ENCODE data around the gene KRTAP9-4. TPM values are rescaled to one million over a fixed set of nuclear protein-coding genes. Genes with fewer than 3 reads are reported as not detected.
"Not testable (repeated sequence)": the region's sequence is repeated elsewhere in the genome, so short reads cannot be mapped to it uniquely, and the experiment has no call there.

The KRTAP9-4 gene
- total RNA-seq, 3 donors from 2014 or later: not detected

- Histone ChIP-seq H3K9me3 (no peaks in the 10 kb centered on the region), H3K4me1 (ENCODE audit: low read depth) (no peaks in the 10 kb centered on the region), H3K36me3 (ENCODE audit: low read depth) (no peaks in the 10 kb centered on the region), H3K4me3 (no peak within 1 kb of the TSS)
- intact Hi-C loops (cut with DNase I, micrococcal nuclease): no loop called here
- ATAC-seq (no peak), DNase-seq (no peak)
- TF ChIP-seq CTCF (IDR thresholded peaks at IDR 0.05): no peak
These were observed 15.6 kb downstream of the KRTAP9-4 start, which contains the start of gene KRTAP9-6 for GRCh38 chr17:41265078-41265477. Gene KRTAP9-6 (plus strand): TSS chr17:41265378. CDS start chr17:41265378, 0 bp downstream.

- no peak for TF ChIP-seq CTCF (IDR thresholded peaks at IDR 0.05)
- intact Hi-C loops (cut with DNase I, micrococcal nuclease): no loop called here
- no peak for ATAC-seq
- no peak for DNase-seq
- Histone ChIP-seq H3K4me1 (ENCODE audit: low read depth) (no peaks in the 10 kb centered on the region), H3K9me3 (no peaks in the 10 kb centered on the region), H3K4me3 (no peak overlapping the region), H3K36me3 (ENCODE audit: low read depth) (no peaks in the 10 kb centered on the region)
These were observed 18.2 kb downstream of the KRTAP9-4 start for GRCh38 chr17:41267711-41268110.

- not testable (repeated sequence) for ATAC-seq, DNase-seq
These were observed 21.8 kb downstream of the KRTAP9-4 start for GRCh38 chr17:41271323-41271722.

GRCh38 chr17:41271858-41272257 is 22.4 kb downstream of the KRTAP9-4 start:
- H3K36me3 ChIP-seq (ENCODE audit: low read depth): no peaks in the 10 kb centered on the region
- DNase-seq: no peak
- no peaks in the 10 kb centered on the region for H3K4me1 ChIP-seq (ENCODE audit: low read depth)
- no peak overlapping the region for H3K4me3 ChIP-seq
- intact Hi-C loops (cut with DNase I, micrococcal nuclease): no loop called here
- TF ChIP-seq CTCF (IDR thresholded peaks at IDR 0.05): no peak
- no peak for ATAC-seq
- no peaks in the 10 kb centered on the region for H3K9me3 ChIP-seq

More at GRCh38 chr17:41271323-41271722, 21.8 kb downstream of the KRTAP9-4 start:
- intact Hi-C loops (cut with DNase I, micrococcal nuclease); H3K4me3 ChIP-seq; H3K9me3 ChIP-seq; H3K36me3 ChIP-seq (ENCODE audit: low read depth); H3K4me1 ChIP-seq (ENCODE audit: low read depth): not testable (repeated sequence)

- H3K4me3 ChIP-seq; H3K9me3 ChIP-seq; DNase-seq; H3K36me3 ChIP-seq (ENCODE audit: low read depth); intact Hi-C loops (cut with DNase I, micrococcal nuclease); ATAC-seq; H3K4me1 ChIP-seq (ENCODE audit: low read depth): not testable (repeated sequence)
These were observed 26.2 kb downstream of the KRTAP9-4 start, which contains the start of gene KRTAP9-7 for GRCh38 chr17:41275648-41276190. Gene KRTAP9-7 (plus strand): TSS chr17:41275698. CDS start chr17:41275698, 0 bp downstream.

- no peak for TF ChIP-seq CTCF (IDR thresholded peaks at IDR 0.05)
- no peak for ATAC-seq
These were observed 28.9 kb downstream of the KRTAP9-4 start for GRCh38 chr17:41278176-41278955.

More at GRCh38 chr17:41278176-41278955, 28.9 kb downstream of the KRTAP9-4 start:
- Histone ChIP-seq H3K36me3 (ENCODE audit: low read depth) (no peaks in the 10 kb centered on the region), H3K4me1 (ENCODE audit: low read depth) (no peaks in the 10 kb centered on the region), H3K4me3 (no peak overlapping the region), H3K9me3 (no peaks in the 10 kb centered on the region)
- intact Hi-C loops (cut with DNase I, micrococcal nuclease): no loop called here
- DNase-seq: no peak
